Hepatic stellate cell (primary cell): ENCODE measurements around the gene ESPNL.
A peak's percentile ranks its signal among the peaks of the same experiment; 100 is the strongest.

Source experiments
- DNase-seq: peaks from one replicate; pipeline ENCODE4 v3.0.0; 2011; ENCODE audit warnings: low spot score

Gene ESPNL

GRCh38 chr2:238129166-238130010 is 29.2 kb downstream of the ESPNL start:
- DNase-seq = no peak

- DNase-seq = no peak
These were observed 30.1 kb downstream of the ESPNL start for GRCh38 chr2:238130111-238130695.

GRCh38 chr2:238130696-238131628 is 30.8 kb downstream of the ESPNL start:
- no peak for DNase-seq

- DNase-seq = no peak
These were observed 31.8 kb downstream of the ESPNL start for GRCh38 chr2:238131761-238132462.

GRCh38 chr2:238132463-238133450 is 32.6 kb downstream of the ESPNL start:
- no peak for DNase-seq

GRCh38 chr2:238133499-238134392 is 33.6 kb downstream of the ESPNL start:
- DNase-seq = no peak

- DNase-seq = no peak
These were observed 34.2 kb downstream of the ESPNL start for GRCh38 chr2:238134393-238134785.

GRCh38 chr2:238135601-238136150 is 35.5 kb downstream of the ESPNL start:
- no peak for DNase-seq

GRCh38 chr2:238136820-238137537 is 36.8 kb downstream of the ESPNL start:
- DNase-seq = peak; percentile 57

GRCh38 chr2:238137885-238138284 is 37.7 kb downstream of the ESPNL start:
- no peak for DNase-seq

- DNase-seq = peak; percentile 64
These were observed 38.4 kb downstream of the ESPNL start, which contains the start of gene KLHL30 for GRCh38 chr2:238138331-238139195. Gene KLHL30 (plus strand): TSS chr2:238138668. CDS start chr2:238140755, 2,087 bp downstream.

- DNase-seq = no peak
These were observed 39.3 kb downstream of the ESPNL start for GRCh38 chr2:238139196-238140039.

- no peak for DNase-seq
These were observed 39.9 kb downstream of the ESPNL start for GRCh38 chr2:238140040-238140439.

- no peak for DNase-seq
These were observed 40.8 kb downstream of the ESPNL start for GRCh38 chr2:238140721-238141540.

- no peak for DNase-seq
These were observed 41.6 kb downstream of the ESPNL start for GRCh38 chr2:238141541-238142318.
